ENCODE data around the gene GALNT7. TPM values are rescaled to one million over a fixed set of nuclear protein-coding genes. Genes with fewer than 3 reads are reported as not detected.

GALNT7 gene
- total RNA-seq, 1 donor from 2014 or later = 31.1 TPM

DNA sequence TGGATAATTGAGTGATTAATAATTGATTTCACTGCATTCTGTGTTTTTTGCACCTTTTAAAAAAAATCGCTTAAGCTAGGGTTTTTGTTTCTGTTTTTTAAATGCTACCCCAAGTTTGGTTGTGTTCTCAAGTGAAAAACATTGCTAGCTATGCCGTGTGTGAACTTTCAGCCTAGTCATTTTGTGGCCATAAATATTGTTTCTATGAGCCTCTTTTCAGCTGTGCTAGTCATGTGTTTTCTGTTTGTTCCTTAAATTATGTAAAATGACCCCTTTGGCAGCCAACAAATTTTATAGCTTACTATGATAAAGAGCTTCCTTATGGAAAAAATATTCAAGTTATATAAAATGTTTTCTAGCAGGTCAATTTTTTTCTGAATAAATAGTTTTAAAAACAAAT is 59.1 kb downstream of the GALNT7 start:
- H3K4me3 ChIP-seq (ENCODE audit: low read depth, low read length) = no peak overlapping the region

DNA sequence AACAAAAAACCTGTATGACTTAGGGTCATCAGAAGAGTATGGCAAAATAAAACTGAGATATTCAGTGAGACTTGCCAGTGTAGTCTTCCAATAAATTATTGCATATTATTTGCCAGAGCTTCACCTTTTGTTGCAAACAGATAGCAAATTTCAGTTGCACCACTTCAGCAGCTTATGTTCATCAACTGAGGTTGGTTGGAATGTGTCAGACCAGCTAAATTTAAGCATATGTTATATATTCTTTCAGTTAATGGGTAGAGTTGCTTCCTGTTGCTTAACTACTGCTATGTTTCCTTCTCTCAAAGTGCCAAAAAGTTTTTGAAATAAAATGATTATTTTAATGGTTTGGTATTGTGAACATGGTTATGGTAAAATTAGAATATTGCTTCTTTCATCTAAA is 61.5 kb downstream of the GALNT7 start:
- no peak overlapping the region for H3K4me3 ChIP-seq (ENCODE audit: low read depth, low read length)
- DNase-seq (ENCODE audit: low read depth) = no peak
- TF ChIP-seq, protein P1, sequence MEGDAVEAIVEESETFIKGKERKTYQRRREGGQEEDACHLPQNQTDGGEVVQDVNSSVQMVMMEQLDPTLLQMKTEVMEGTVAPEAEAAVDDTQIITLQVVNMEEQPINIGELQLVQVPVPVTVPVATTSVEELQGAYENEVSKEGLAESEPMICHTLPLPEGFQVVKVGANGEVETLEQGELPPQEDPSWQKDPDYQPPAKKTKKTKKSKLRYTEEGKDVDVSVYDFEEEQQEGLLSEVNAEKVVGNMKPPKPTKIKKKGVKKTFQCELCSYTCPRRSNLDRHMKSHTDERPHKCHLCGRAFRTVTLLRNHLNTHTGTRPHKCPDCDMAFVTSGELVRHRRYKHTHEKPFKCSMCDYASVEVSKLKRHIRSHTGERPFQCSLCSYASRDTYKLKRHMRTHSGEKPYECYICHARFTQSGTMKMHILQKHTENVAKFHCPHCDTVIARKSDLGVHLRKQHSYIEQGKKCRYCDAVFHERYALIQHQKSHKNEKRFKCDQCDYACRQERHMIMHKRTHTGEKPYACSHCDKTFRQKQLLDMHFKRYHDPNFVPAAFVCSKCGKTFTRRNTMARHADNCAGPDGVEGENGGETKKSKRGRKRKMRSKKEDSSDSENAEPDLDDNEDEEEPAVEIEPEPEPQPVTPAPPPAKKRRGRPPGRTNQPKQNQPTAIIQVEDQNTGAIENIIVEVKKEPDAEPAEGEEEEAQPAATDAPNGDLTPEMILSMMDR (conservative IDR thresholded peaks at IDR 0.05; ENCODE audit: low read depth, low read length) = no peak

More for the DNA sequence above, 59.1 kb downstream of the GALNT7 start:
- no peak for DNase-seq (ENCODE audit: low read depth)
- TF ChIP-seq, protein P1 (conservative IDR thresholded peaks at IDR 0.05; ENCODE audit: low read depth, low read length) = no peak

DNA sequence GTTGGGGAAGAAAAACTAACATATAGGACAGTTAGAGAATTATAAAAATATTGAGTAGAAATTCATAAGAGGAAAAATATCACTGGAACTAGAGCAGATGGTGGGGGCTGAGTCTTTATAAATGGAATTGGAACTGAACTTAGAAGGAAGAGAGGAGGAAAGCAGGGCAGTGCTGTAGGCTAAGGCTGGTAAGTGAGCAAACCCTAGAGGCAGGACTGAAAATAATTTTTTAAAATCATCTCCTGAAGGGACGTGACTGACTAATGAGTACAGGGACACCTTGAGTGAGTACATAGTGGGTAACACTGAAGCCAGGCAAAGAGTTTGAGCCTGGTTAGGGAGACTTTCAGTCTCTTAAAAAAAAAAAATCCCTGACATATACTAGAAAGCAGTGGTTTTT is 63.3 kb downstream of the GALNT7 start:
- TF ChIP-seq, protein P1 (conservative IDR thresholded peaks at IDR 0.05; ENCODE audit: low read depth, low read length) = peak; percentile 48
- no peak overlapping the region for H3K4me3 ChIP-seq (ENCODE audit: low read depth, low read length)
- DNase-seq (ENCODE audit: low read depth) = no peak

DNA sequence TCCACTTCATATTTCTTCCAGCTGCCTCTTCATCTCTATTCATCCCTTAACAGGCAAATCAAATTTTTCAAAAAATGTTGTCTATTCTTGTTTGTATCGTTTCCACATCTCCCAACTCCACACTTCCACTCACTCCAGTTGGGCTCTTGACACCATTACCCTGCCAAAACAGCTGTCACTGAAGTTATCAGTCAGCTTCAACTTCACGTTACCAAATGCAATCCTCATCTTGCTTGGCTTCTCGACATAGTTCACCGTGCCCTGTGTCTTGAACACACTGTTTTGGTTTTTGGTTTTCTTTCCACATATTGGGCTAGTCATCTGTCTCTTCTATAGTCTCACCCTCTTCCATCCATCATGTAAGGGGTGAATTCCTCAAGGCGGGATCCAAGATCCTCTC is 65.2 kb downstream of the GALNT7 start:
- H3K4me3 ChIP-seq (ENCODE audit: low read depth, low read length) = no peak overlapping the region
- DNase-seq (ENCODE audit: low read depth) = no peak
- TF ChIP-seq, protein P1 (conservative IDR thresholded peaks at IDR 0.05; ENCODE audit: low read depth, low read length) = no peak

DNA sequence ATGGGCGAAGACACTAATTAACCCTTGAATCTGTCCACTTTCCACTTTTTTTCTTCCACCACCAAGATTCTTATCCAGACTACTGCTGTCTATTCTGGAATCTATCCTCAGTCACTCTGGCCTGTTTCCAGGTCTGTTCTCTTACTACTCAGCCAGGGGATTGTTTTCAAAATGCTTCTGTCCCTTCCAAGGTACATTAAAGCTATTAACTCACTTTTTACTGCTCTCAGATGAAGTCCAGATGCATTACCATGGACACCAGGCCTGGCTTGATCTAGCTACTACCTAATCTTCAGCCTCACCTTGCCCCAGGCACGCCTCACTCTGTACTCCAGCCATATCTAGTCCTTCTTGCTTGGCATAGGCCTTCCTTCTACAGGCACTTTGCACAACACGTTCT is 66.4 kb downstream of the GALNT7 start:
- DNase-seq (ENCODE audit: low read depth) = no peak
- no peak overlapping the region for H3K4me3 ChIP-seq (ENCODE audit: low read depth, low read length)
- TF ChIP-seq, protein P1 (conservative IDR thresholded peaks at IDR 0.05; ENCODE audit: low read depth, low read length) = no peak

DNA sequence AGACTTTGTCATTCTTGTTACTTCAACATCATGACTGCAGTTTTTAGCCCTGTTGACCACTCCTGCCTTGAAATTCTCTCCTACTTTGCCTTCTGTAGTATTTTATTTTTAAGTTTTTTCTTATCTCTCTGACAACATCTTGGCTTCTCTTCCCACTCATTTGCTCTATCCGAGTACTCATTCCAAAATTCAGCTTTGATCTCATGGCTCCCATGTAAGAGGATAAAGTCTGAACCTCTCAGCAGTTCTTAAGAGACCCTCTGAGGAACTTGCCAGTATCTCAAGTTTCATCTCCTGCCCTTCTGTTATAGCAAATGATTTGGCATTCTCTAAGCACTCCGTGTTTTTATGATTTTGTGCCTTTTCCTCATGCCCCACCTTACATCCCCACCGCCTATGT is 67.7 kb downstream of the GALNT7 start:
- H3K4me3 ChIP-seq (ENCODE audit: low read depth, low read length) = no peak overlapping the region
- TF ChIP-seq, protein P1 (conservative IDR thresholded peaks at IDR 0.05; ENCODE audit: low read depth, low read length) = no peak
- DNase-seq (ENCODE audit: low read depth) = no peak

DNA sequence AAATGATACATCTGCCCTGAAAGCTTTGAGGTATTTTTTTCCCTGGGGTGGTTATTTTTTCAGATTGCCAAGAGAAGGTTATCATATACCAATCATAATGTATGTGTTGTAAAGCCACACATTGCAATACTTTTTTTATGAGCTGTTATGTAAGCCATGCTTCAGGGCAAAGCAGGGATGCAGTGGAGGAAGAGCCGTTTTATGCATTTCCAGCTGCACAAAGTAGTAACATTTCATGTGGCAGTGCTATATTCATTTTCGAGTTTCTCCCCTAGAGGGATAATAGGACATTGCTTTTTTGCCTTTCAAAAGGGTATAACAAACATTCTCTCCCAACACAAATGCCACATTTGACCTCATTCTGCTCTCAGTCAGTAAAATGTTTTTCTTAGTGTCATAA is 68.5 kb downstream of the GALNT7 start:
- DNase-seq (ENCODE audit: low read depth) = no peak
- no peak overlapping the region for H3K4me3 ChIP-seq (ENCODE audit: low read depth, low read length)
- TF ChIP-seq, protein P1 (conservative IDR thresholded peaks at IDR 0.05; ENCODE audit: low read depth, low read length) = no peak

All from epithelial cell of proximal tubule (primary cell).